HepG2 (cell line): ENCODE results near the gene NMU. TPM values are rescaled to one million over a fixed set of nuclear protein-coding genes. Genes with fewer than 3 reads are reported as not detected.

Source experiments
- ATAC-seq: fragments of 200-7000 bp; cut with Tn5 transposase; 3 replicates; pipeline ENCODE4 v1.9.1; 2020; ENCODE audit warnings: mild to moderate bottlenecking, moderate library complexity
- BruUV-seq: library from RNA; stranded (reverse); fragments of 400-500 nt; replicated peaks from 2 replicates; lab custom pipeline; 2021; lab: Mats Ljungman, UMichigan
- CTCF ChIA-PET: fragments of 300-600 bp; formaldehyde crosslinking; extraction: SDS; loops from one replicate; lab custom pipeline; 2021; ENCODE audit warnings: low total read pairs, inconsistent platforms, low intra/inter-chr PET ratio; lab: Yijun Ruan, JAX
- POLR2A ChIA-PET: fragments of 350-600 bp; sonication (Branson Sonifier 250); formaldehyde crosslinking; loops from one replicate; lab custom pipeline; 2020; ENCODE audit warnings: antibody characterized with exemption, inconsistent platforms; lab: Yijun Ruan, JAX
- DNase-seq: peaks from one replicate; pipeline ENCODE4 v3.0.0-alpha.2; 2015; ENCODE audit warnings: low spot score
- FAIRE-seq: peaks from 3 replicates; lab custom pipeline; 2011; peaks lifted over from hg19 to GRCh38; lab: Jason Lieb, UNC
- H2AFZ ChIP-seq: one replicate; pipeline ENCODE4 v1.6.1; 2011; ENCODE audit warnings: low read length, inconsistent platforms
- H3K27ac ChIP-seq: fragments of 300-600 bp; 3 replicates; pipeline ENCODE4 v1.8.0; 2011; ENCODE audit warnings: mixed run types, mild to moderate bottlenecking, mixed read lengths, low read length, inconsistent platforms; ENCODE audit not compliant: insufficient read depth; ENCODE audit errors: extremely low read length
- H3K27me3 ChIP-seq, 2 experiments: fragments of 200-600 bp in 1 of 2; 2 replicates in 1 of 2; 3 replicates in 1 of 2; pipeline versions ENCODE4 v1.6.0 to v1.8.0; 2011; ENCODE audit warnings: low read length in 2 of 2, mild to moderate bottlenecking in 2 of 2, moderate library complexity in 2 of 2, inconsistent platforms in 1 of 2; ENCODE audit not compliant: insufficient read depth in 2 of 2, control insufficient read depth in 1 of 2
- H3K36me3 ChIP-seq, 2 experiments: fragments of 200-600 bp in 1 of 2; replicated peaks in 1 of 2; 2 replicates in 1 of 2; 3 replicates in 1 of 2; pipeline versions ENCODE4 v1.5.1 to v1.8.0; 2011; ENCODE audit warnings: low read length in 2 of 2, inconsistent platforms in 1 of 2; ENCODE audit not compliant: insufficient read depth in 2 of 2, control insufficient read depth in 1 of 2
- H3K4me1 ChIP-seq: 2 replicates; pipeline ENCODE4 v1.5.1; 2012; ENCODE audit warnings: low read length, inconsistent platforms; ENCODE audit not compliant: insufficient read depth
- H3K4me2 ChIP-seq: 2 replicates; pipeline ENCODE4 v1.6.0; 2011; ENCODE audit warnings: low read depth, low read length, inconsistent platforms
- H3K4me3 ChIP-seq, 3 experiments: fragments of 200-600 bp in 1 of 3; sonication (generic), shearing (Covaris generic) in 1 of 3; replicated peaks in 1 of 3; 2 replicates each; pipeline ENCODE4 v1.5.1; 2011 to 2016; ENCODE audit warnings: low read length in 3 of 3, inconsistent platforms in 2 of 3, low read depth in 2 of 3, mild to moderate bottlenecking in 2 of 3, control low read depth in 1 of 3, mixed read lengths in 1 of 3; ENCODE audit not compliant: insufficient read depth in 1 of 3
- H3K79me2 ChIP-seq: one replicate; pipeline ENCODE4 v1.6.1; 2011; ENCODE audit warnings: low read length, inconsistent platforms; ENCODE audit not compliant: insufficient read depth
- H3K9ac ChIP-seq: 2 replicates; pipeline ENCODE4 v1.6.0; 2011; ENCODE audit warnings: mild to moderate bottlenecking, low read depth, low read length, inconsistent platforms; ENCODE audit not compliant: insufficient read depth
- H3K9me3 ChIP-seq: 2 replicates; pipeline ENCODE4 v1.5.1; 2012; ENCODE audit warnings: mild to moderate bottlenecking, low read length
- H4K20me1 ChIP-seq: 2 replicates; pipeline ENCODE4 v1.6.0; 2011; ENCODE audit warnings: inconsistent platforms, mild to moderate bottlenecking, low read length, moderate library complexity; ENCODE audit not compliant: insufficient read depth
- ARHGAP35 ChIP-seq: sonication (generic); formaldehyde crosslinking; IDR thresholded peaks from 2 replicates; pipeline ENCODE4 v1.9.0; 2022; ENCODE audit warnings: mild to moderate bottlenecking, inconsistent platforms, moderate library complexity, missing genetic modification reagents, borderline replicate concordance
- ETS1 ChIP-seq: sonication (generic); formaldehyde crosslinking; IDR thresholded peaks from 2 replicates; pipeline ENCODE4 v1.4.0; 2020; ENCODE audit warnings: missing genetic modification reagents
- NFYB ChIP-seq: sonication (generic); formaldehyde crosslinking; IDR thresholded peaks from 2 replicates; pipeline ENCODE4 v1.4.0; 2020; ENCODE audit warnings: missing genetic modification reagents
- TRAFD1 ChIP-seq: sonication (generic); formaldehyde crosslinking; IDR thresholded peaks from 2 replicates; pipeline ENCODE4 v1.5.1; 2020; ENCODE audit warnings: missing genetic modification reagents, mild to moderate bottlenecking, borderline replicate concordance
- ZFP36L2 ChIP-seq: sonication (generic); formaldehyde crosslinking; IDR thresholded peaks from 2 replicates; pipeline ENCODE4 v1.4.0; 2020; ENCODE audit warnings: missing genetic modification reagents
- ZNF142 ChIP-seq: sonication (generic); formaldehyde crosslinking; IDR thresholded peaks from 2 replicates; pipeline ENCODE4 v1.4.0; 2020; ENCODE audit warnings: missing genetic modification reagents
- ZNF317 ChIP-seq: sonication (generic); formaldehyde crosslinking; IDR thresholded peaks from 2 replicates; pipeline ENCODE4 v1.5.0; 2020; ENCODE audit warnings: mild to moderate bottlenecking, missing genetic modification reagents
- ZNF362 ChIP-seq: sonication (generic); formaldehyde crosslinking; IDR thresholded peaks from 2 replicates; pipeline ENCODE4 v1.4.0; 2020; ENCODE audit warnings: missing genetic modification reagents, mild to moderate bottlenecking, borderline replicate concordance
- WGBS: methylation state at CpG from one replicate; pipeline ENCODE4 v1.1.6; 2017; ENCODE audit warnings: low lambda C conversion rate; 5-methylcytosine and 5-hydroxymethylcytosine counted together
- in situ Hi-C: cut with HindIII; loops from 2 replicates; pipeline ENCODE4 v1.10.0; 2017; ENCODE audit warnings: low pct_unique_long_range_greater_than_20kb; ENCODE audit not compliant: extremely low pct_ligation_motif_present
- intact Hi-C: fragments of 100-400 bp; cut with micrococcal nuclease; formaldehyde crosslinking; loops from one replicate; pipeline ENCODE4 v1.10.0; 2022; ENCODE audit not compliant: unreplicated experiment
- polyA plus RNA-seq, 8 experiments: library from polyadenylated mRNA; depleted of rRNA in 3 of 8; stranded (reverse) in 7 of 8; unstranded in 1 of 8; fragments of >200 nt; fragmentation: Illumina TruSeq in 4 of 8; extraction: Trizol in 4 of 8; gene quantifications; 2 replicates each; pipeline versions ENCODE4 v1.2.1 to v1.2.3, GENCODE V29; 2011 to 2016; ENCODE audit warnings: low read depth in 4 of 8, missing spikeins in 1 of 8, mixed read lengths in 1 of 8; ENCODE audit not compliant: insufficient read depth in 1 of 8
- total RNA-seq, 5 experiments: library from RNA; depleted of rRNA; stranded (reverse); fragments of >200 nt; fragmentation: Illumina TruSeq; extraction: Trizol; gene quantifications; 2 replicates each; pipeline ENCODE4 v1.2.3, GENCODE V29; 2016; ENCODE audit warnings: low read depth in 1 of 5

NMU gene
- total and polyA plus RNA-seq, 2 of the 13 experiments (the other 11 are each of a cell fraction or from before 2014, with no cell fraction given), result not detected

- Histone ChIP-seq H3K4me2 (peak overlapping the region; percentile 63), H4K20me1 (no peaks in the 10 kb centered on the region), H3K9ac (no peak overlapping the region), H3K36me3 (no peaks in the 10 kb centered on the region), H3K4me1 (peaks cover 14% of the 10 kb centered on the region), H3K27ac (no peak overlapping the region), H3K4me3 (peak overlapping the region in 2 of 3 experiments; percentile 41 to 57; a peak in 2 of 6 replicates), H3K9me3 (no peaks in the 10 kb centered on the region), H3K79me2 (no peaks in the 10 kb centered on the region), H3K27me3 (peaks cover 7 to 43% of the 10 kb centered on the region in 2 experiments), H2AFZ (no peak overlapping the region)
- no peak for TF ChIP-seq ETS1 (CRISPR knock-in tag)
- TF ChIP-seq TRAFD1 (CRISPR knock-in tag), result no peak
- TF ChIP-seq ZFP36L2 (CRISPR knock-in tag), result no peak
- TF ChIP-seq ZNF317, result no peak
- TF ChIP-seq ARHGAP35 (CRISPR knock-in tag), result no peak
- no peak for TF ChIP-seq ZNF362
- TF ChIP-seq NFYB (CRISPR knock-in tag), result no peak
- TF ChIP-seq ZNF142 (CRISPR knock-in tag), result no peak
- DNase-seq (no peak), FAIRE-seq (no peak), ATAC-seq (no peak; the same call in 2 of the 3 replicates)
- CTCF ChIA-PET, result no interaction called here
- BruUV-seq, result no TSS peak
- in situ Hi-C loops, result no loop called here
- 27% methylated on average over 7 of the region's 7 CpGs for WGBS
- intact Hi-C loops, result no loop called here
- POLR2A ChIA-PET, result no interaction called here
Measured at GRCh38 chr4:55636656-55636999, 530 bp upstream of the NMU start.
